Muscle of leg (tissue), 11 donors: ENCODE data around the gene KIF11. TPM values are rescaled to one million over a fixed set of nuclear protein-coding genes. Genes with fewer than 3 reads are reported as not detected.
A peak's percentile ranks its signal among the peaks of the same experiment; 100 is the strongest.

ENCODE experiments used
- DNase-seq: peaks from one replicate; pipeline ENCODE4 v3.0.0; 2013
- H3K27ac ChIP-seq: one replicate; pipeline ENCODE4 v1.5.1; 2013; ENCODE audit warnings: mild to moderate bottlenecking, low read length, control low read depth
- H3K27me3 ChIP-seq: one replicate; pipeline ENCODE4 v1.6.1; 2013; ENCODE audit warnings: low read length; ENCODE audit not compliant: control insufficient read depth, insufficient read depth
- H3K36me3 ChIP-seq: one replicate; pipeline ENCODE4 v1.6.1; 2013; ENCODE audit warnings: low read length; ENCODE audit not compliant: control insufficient read depth, insufficient read depth
- H3K4me1 ChIP-seq: one replicate; pipeline ENCODE4 v1.6.1; 2013; ENCODE audit warnings: low read length; ENCODE audit not compliant: control insufficient read depth, insufficient read depth
- H3K4me3 ChIP-seq: one replicate; pipeline ENCODE4 v1.5.1; 2013; ENCODE audit warnings: low read length, control low read depth
- H3K9me3 ChIP-seq: replicated peaks from 2 replicates; pipeline ENCODE4 v1.6.1; 2013; ENCODE audit warnings: low read depth, low read length; ENCODE audit not compliant: control insufficient read depth
- WGBS: methylation state at CpG from one replicate; pipeline ENCODE4 v1.1.5; 2013; ENCODE audit warnings: missing lambda C conversion rate; ENCODE audit not compliant: insufficient coverage; 5-methylcytosine and 5-hydroxymethylcytosine counted together
- polyA plus RNA-seq, 8 donors: library from polyadenylated mRNA; unstranded; fragments of 120-200 nt; gene quantifications; one replicate each; pipeline versions ENCODE4 v1.2.1 to v1.2.3, GENCODE V29; 2013; ENCODE audit warnings: inconsistent platforms in 1 of 8, low replicate concordance in 1 of 8; ENCODE audit not compliant: insufficient read length in 8 of 8, insufficient read depth in 1 of 8
- total RNA-seq: library from RNA; stranded (reverse); fragments of 120-200 nt; gene quantifications from one replicate; pipeline ENCODE4 v1.2.4, GENCODE V29; 2013

The KIF11 gene
- total and polyA plus RNA-seq, 9 donors: 12.3 to 27.1 (median 18.3) TPM

DNA sequence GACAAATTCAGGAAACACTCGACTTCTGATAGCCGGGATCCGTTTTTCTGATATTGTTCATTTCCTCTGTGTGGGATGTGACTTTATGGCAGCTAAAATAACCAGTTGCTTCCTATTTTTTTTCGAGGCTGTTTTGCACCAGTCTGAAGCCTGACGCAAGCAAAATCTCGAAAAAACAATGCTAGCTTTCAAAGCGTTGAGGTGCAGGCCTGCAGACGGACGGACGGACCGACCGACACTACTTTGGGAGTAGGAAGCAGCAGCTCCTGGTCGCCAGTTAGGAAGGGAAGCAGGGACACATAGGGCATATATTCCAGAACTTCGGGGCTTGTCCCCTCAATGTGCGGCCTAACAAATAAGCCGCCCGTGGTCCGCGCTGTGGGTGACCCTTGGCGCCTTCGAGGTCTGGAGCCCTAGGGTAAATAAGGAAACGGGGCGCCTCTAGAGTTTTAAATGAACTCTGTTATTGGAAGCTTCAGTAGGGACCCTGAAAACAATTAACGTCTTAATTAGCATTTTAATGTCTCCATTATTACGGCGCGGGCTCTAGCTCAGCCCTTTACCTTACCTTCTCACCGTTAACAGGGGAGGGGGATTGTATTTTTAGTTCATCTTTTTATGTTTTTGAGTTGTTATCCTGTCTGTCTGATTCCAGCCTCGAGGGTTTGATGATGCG is 98.1 kb downstream of the KIF11 start:
- DNase-seq: no peak
- peaks cover 59% of the 10 kb centered on the region for H3K27me3 ChIP-seq
- WGBS: 37% methylated on average over 13 of the region's 30 CpGs
- H3K4me1 ChIP-seq: peaks cover 19% of the 10 kb centered on the region
- peak overlapping the region; percentile 16 for H3K4me3 ChIP-seq
- H3K9me3 ChIP-seq: no peaks in the 10 kb centered on the region
- H3K27ac ChIP-seq: peak overlapping the region; percentile 79
- H3K36me3 ChIP-seq: no peaks in the 10 kb centered on the region

DNA sequence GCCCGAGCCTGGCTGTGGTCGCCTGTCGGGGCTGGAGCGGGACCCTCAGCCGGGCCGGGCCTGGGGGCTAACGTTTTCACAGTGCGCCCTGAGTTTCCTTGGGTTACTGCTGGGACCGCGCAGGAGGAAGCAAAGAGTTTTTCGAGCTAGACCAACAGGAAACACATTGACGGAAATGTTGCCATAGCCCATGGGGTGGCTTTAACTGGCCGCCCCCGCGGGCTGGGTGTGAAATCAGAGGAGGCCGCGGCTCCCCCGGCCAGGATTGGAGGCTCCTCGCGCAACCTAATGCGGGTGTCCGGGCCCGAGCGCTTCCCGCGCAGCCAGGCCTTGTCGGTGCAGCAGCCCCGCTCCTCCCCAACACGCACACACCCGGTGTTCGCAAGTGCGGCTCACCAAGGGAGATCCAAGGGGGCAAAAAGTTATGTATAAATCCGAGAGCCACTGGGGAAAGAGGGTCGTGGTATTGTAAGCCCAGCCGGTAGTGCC is 98.7 kb downstream of the KIF11 start:
- DNase-seq: peak; percentile 72
- Histone ChIP-seq H3K27me3 (peaks cover 61% of the 10 kb centered on the region), H3K36me3 (no peaks in the 10 kb centered on the region), H3K9me3 (no peaks in the 10 kb centered on the region), H3K4me3 (peak overlapping the region; percentile 16), H3K27ac (peak overlapping the region; percentile 79), H3K4me1 (peaks cover 20% of the 10 kb centered on the region)
- 26% methylated on average over 26 of the region's 35 CpGs for WGBS

DNA sequence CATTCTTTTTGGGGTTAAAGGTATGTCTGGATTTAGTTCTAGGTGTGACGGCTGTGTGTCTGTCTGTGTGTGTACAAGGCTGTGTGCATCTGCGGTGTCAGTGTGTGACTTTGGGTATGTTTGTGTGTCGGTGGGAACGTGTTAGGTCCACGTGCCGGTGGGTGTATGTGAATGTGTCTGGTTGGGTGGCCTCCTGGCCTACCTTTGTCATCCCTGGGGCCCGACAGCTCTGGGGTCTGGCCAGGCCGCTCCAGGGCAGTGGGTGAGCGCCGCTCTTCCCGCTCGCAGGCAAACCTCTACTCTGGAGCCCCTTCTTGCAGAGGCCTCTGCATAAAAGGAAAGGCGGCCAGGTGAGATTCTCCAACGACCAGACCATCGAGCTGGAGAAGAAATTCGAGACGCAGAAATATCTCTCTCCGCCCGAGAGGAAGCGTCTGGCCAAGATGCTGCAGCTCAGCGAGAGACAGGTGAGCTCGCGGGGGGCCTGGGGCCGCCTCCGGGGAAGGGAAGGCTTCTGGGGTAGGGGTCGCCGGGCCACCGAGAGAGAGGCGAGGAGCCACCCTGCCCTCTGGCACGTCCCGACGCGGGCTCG is 99.2 kb downstream of the KIF11 start:
- H3K27ac ChIP-seq: peak overlapping the region; percentile 47

DNA sequence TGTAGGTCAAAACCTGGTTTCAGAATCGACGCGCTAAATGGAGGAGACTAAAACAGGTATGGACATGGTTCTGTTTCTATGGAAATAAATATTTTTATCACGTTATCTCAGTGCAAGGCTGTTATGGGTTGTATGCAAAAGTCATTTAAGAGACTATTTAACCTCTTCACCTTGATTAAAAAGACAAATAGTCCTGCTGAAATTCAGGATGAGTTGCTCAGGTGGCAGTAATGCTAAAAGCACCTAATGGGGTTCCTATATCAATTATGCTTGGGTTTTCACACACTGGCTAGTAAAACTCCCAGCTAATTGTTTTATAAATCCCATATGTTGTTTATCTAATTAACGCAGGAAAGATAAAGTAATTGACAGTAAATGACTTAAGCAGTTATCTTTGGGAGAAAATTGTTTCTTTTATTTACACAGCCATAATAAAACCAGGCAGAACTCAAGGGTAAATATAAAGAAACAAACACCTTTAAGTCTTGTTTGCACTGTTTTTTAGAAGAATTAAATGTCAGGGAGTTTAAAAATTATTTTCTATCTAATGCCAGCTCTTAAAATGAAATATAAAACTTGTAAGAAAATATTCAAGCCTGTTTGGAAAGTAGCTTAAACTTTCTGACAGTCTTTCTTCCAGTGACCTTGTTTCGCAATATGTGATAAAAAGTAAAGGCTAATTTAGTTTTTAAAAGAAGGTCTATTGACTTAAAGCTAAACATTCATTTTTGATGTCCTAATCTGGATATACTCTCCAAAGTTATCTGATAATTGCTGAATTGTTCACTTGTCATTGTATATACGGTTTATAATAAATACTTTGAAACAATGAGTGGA is 100.0 kb downstream of the KIF11 start:
- H3K27ac ChIP-seq: no peak overlapping the region
- DNase-seq: no peak
- no peaks in the 10 kb centered on the region for H3K9me3 ChIP-seq
- peaks cover 20% of the 10 kb centered on the region for H3K4me1 ChIP-seq
- H3K4me3 ChIP-seq: no peak overlapping the region
- no peaks in the 10 kb centered on the region for H3K36me3 ChIP-seq
- WGBS: no CpG with 5 or more reads among the region's 7 CpGs
- peaks cover 64% of the 10 kb centered on the region for H3K27me3 ChIP-seq

More for the DNA sequence above, 99.2 kb downstream of the KIF11 start:
- no peaks in the 10 kb centered on the region for H3K9me3 ChIP-seq
- no peak for DNase-seq
- peaks cover 64% of the 10 kb centered on the region for H3K27me3 ChIP-seq
- H3K36me3 ChIP-seq: no peaks in the 10 kb centered on the region
- WGBS: 16% methylated on average over 24 of the region's 34 CpGs
- H3K4me3 ChIP-seq: peak overlapping the region; percentile 16
- peaks cover 20% of the 10 kb centered on the region for H3K4me1 ChIP-seq

DNA sequence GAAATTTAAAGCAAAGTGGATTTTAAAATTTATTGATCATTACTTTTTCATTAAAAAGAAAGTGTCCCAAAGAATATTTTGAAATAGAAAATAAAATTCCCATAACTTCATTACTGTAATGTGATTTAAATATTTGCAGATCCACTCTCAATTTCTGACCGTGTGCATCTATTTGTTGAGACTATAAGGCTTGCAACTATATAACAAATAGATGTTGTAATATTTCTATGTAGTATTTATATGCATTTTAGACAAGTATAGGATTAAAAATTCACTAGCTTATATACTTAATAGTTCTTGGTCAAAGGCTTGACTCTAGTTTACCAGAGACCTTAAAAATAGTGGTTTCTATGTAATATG is 100.6 kb downstream of the KIF11 start:
- Histone ChIP-seq H3K4me1 (peaks cover 20% of the 10 kb centered on the region), H3K27me3 (peaks cover 64% of the 10 kb centered on the region), H3K9me3 (no peaks in the 10 kb centered on the region), H3K4me3 (no peak overlapping the region), H3K27ac (no peak overlapping the region), H3K36me3 (no peaks in the 10 kb centered on the region)
- no peak for DNase-seq
- WGBS: no CpG with 5 or more reads among the region's 1 CpG

DNA sequence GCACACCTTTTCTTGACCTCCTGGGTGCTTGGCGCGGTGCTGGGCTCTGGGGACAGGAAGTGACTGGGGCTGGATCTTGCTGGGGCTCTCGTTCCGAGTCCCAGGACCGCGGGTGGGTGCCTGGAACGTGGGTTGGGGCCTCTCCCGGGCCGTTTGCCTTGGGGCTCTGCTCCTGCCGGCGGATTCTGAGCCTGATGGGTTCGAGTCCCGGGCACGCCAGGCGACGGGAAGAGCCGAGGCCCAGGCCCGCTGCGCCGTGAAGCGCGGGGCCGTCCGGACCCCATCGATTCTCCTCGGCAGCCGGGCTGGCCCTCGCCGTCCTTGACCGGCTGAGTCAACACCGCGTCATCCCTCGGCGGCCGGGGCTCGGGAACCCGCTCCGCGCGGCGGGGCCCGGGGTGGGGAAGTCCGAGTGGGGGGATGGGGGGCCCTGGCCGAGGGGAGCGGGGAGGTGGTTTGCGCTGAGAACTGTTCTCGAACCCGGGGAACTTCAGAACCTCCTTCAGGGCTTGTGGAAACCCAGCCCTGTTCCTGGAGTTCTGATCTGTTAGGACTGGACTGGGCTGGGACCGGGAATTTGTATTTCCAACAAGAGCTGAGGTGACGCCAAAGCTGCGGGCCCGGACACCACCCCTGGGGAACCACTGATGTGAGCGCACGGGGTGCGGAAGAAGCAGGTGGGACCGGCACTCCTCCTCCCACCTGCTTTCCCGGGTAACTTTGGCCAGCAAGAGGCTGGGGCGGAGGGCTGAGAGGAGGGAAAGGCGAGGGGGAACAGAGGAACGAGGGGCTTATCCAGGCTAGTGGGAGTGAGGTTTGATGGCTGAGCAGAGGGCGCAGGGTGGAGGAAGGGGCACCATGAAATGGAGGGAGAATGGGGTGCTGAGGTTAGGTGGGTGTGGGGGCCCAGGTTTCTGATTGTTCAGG is 103.0 kb downstream of the KIF11 start:
- Histone ChIP-seq H3K36me3 (no peaks in the 10 kb centered on the region), H3K4me3 (no peak overlapping the region), H3K4me1 (peaks cover 14% of the 10 kb centered on the region), H3K27ac (no peak overlapping the region), H3K27me3 (peaks cover 66% of the 10 kb centered on the region), H3K9me3 (no peaks in the 10 kb centered on the region)
- no peak for DNase-seq
- 19% methylated on average over 47 of the region's 61 CpGs for WGBS

DNA sequence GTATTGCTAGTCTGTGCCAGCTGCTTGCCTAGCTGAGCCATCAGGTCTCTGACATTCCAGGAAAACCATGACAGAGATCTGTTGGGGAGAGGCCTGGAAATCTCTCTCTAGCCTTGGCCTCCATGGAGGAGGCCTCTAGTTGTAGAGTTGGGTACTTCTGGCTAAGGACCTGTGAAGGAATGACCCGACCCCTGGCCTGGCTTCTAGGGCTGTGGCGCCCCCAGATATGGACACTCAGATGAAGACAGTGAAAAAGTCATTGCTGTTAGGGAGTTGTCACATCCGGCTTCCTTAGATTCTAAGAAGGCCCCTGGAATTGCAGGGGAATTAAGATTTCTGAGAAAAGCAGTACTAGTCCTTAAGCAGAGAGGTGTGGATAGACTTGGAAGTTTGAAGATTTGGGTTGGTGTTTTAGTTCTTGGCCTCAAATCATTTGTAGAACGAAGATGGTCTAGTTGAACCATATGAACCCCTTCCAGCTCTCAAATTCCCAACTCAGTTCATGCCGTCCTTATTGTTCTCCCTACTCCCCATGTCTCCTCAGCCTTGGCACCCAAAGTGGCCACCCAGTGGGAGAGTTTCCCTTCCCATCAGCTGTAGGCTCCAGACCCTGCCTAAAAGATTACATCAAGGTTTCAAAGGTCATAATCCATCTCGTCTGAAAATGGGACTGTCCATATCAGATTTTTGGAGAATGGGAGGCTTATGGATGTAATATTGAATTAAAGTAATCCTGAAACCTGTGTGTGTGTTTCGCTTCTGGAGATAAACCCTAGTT is 103.9 kb downstream of the KIF11 start:
- no peaks in the 10 kb centered on the region for H3K36me3 ChIP-seq
- H3K4me3 ChIP-seq: no peak overlapping the region
- DNase-seq: no peak
- H3K27me3 ChIP-seq: peaks cover 58% of the 10 kb centered on the region
- H3K4me1 ChIP-seq: peaks cover 14% of the 10 kb centered on the region
- WGBS: 75% methylated on average over 4 of the region's 7 CpGs
- no peak overlapping the region for H3K27ac ChIP-seq
- no peaks in the 10 kb centered on the region for H3K9me3 ChIP-seq

DNA sequence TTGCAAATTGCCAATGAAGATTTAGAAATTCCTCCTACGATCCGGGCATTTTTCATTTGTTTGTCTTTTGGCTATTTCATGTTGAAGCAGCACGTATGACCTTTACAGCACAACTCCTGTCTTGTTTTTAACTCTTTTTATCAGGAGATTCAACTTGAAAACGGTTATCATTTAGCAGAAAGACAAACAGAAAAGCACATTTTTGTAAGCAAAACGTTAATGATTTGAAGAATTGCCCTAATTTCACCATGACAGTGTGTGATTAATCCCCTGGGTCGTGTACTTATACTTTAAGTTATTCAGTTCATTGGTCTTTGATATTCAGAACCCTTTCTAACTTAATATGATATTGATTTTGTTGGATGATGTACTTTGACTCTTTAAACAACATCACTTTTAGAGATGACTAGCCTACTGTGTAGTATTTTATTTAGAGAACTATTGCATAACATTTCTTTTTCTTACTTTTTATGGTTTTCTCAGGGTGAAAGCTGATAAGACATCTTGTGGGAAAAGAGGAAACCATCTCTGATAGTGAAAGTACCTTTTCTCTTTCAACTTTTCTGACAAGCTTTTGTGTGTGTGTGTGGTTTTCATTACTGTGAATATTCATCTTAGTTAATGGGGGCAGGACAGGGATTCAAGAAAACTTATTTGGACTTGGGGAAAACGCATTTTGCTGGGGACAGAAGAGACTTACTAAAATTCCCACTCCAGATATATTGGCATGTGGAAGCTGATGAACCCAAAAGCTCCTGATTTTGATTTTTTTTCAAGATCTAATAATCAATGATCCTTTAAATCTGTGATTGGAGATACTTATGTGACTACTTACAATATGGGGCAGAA is 105.0 kb downstream of the KIF11 start:
- peaks cover 54% of the 10 kb centered on the region for H3K27me3 ChIP-seq
- peaks cover 12% of the 10 kb centered on the region for H3K4me1 ChIP-seq
- no peaks in the 10 kb centered on the region for H3K36me3 ChIP-seq
- no peak overlapping the region for H3K4me3 ChIP-seq
- H3K9me3 ChIP-seq: no peaks in the 10 kb centered on the region
- no CpG with 5 or more reads among the region's 7 CpGs for WGBS
- no peak for DNase-seq
- no peak overlapping the region for H3K27ac ChIP-seq
